Endothelial cell of umbilical vein (primary cell): ENCODE data around the gene RGPD8. TPM values are rescaled to one million over a fixed set of nuclear protein-coding genes. Genes with fewer than 3 reads are reported as not detected.
A peak's percentile ranks its signal among the peaks of the same experiment; 100 is the strongest.
"Not testable (repeated sequence)": the region's sequence is repeated elsewhere in the genome, so short reads cannot be mapped to it uniquely, and the experiment has no call there.

Source experiments
- BruUV-seq: library from RNA; stranded (reverse); fragments of 400-500 nt; replicated peaks from 2 replicates; lab custom pipeline; 2021; lab: Mats Ljungman, UMichigan
- CTCF ChIA-PET: fragments of 300-600, 350-600 bp; sonication (Branson Sonifier 250); formaldehyde crosslinking; loops from one replicate; lab custom pipeline; 2021; ENCODE audit warnings: antibody characterized with exemption, inconsistent platforms; lab: Charles Lee
- POLR2A ChIA-PET: fragments of 300-600, 350-600 bp; sonication (Branson Sonifier 250); formaldehyde crosslinking; loops from one replicate; lab custom pipeline; 2021; ENCODE audit warnings: antibody characterized with exemption, inconsistent platforms; lab: Charles Lee
- DNase-seq: peaks from one replicate; pipeline ENCODE4 v3.0.0-alpha.2; 2011; ENCODE audit warnings: low read depth, low spot score
- FAIRE-seq: peaks from 2 replicates; lab custom pipeline; 2011; peaks lifted over from hg19 to GRCh38; lab: Jason Lieb, UNC
- H2AFZ ChIP-seq: 2 replicates; pipeline ENCODE4 v1.6.0; 2012; ENCODE audit warnings: low read depth, low read length, control low read depth, inconsistent platforms
- H3K27ac ChIP-seq: 2 replicates; pipeline ENCODE4 v1.5.1; 2011; ENCODE audit warnings: low read depth, mild to moderate bottlenecking, control low read depth, low read length, moderate library complexity; ENCODE audit not compliant: insufficient read depth
- H3K27me3 ChIP-seq, 2 experiments: 2 replicates each; pipeline versions ENCODE4 v1.6.0 to v1.6.1; 2011; ENCODE audit warnings: low read length in 2 of 2, mixed read lengths in 1 of 2; ENCODE audit not compliant: control insufficient read depth in 2 of 2, insufficient read depth in 2 of 2
- H3K36me3 ChIP-seq, 2 experiments: 2 replicates in 1 of 2; 3 replicates in 1 of 2; pipeline ENCODE4 v1.5.1; 2011; ENCODE audit warnings: low read length in 2 of 2, mild to moderate bottlenecking in 1 of 2, moderate library complexity in 1 of 2; ENCODE audit not compliant: control insufficient read depth in 2 of 2, insufficient read depth in 2 of 2; ENCODE audit errors: extremely low read depth in 1 of 2
- H3K4me1 ChIP-seq: 3 replicates; pipeline ENCODE4 v1.5.1; 2011; ENCODE audit warnings: mild to moderate bottlenecking, low read length; ENCODE audit not compliant: control insufficient read depth, insufficient read depth; ENCODE audit errors: extremely low read depth
- H3K4me2 ChIP-seq: 2 replicates; pipeline ENCODE4 v1.6.1; 2011; ENCODE audit warnings: low read length, control low read depth, mixed read lengths; ENCODE audit not compliant: insufficient read depth
- H3K4me3 ChIP-seq, 3 experiments: fragments of 200-600 bp in 1 of 3; sonication (generic), shearing (Covaris generic) in 1 of 3; replicated peaks in 1 of 3; 2 replicates each; pipeline ENCODE4 v1.5.1; 2011 to 2016; ENCODE audit warnings: control low read depth in 3 of 3, low read length in 3 of 3, mild to moderate bottlenecking in 2 of 3, inconsistent platforms in 1 of 3, low read depth in 1 of 3, moderate library complexity in 1 of 3; ENCODE audit not compliant: insufficient read depth in 1 of 3
- H3K79me2 ChIP-seq: 2 replicates; pipeline ENCODE4 v1.6.0; 2012; ENCODE audit warnings: low read length, inconsistent platforms; ENCODE audit not compliant: control insufficient read depth, insufficient read depth
- H3K9ac ChIP-seq: replicated peaks from 2 replicates; pipeline ENCODE3; 2011; ENCODE audit warnings: low read length, control low read depth; ENCODE audit not compliant: insufficient read depth; ENCODE audit errors: extremely low read depth
- H3K9me1 ChIP-seq: replicated peaks from 3 replicates; pipeline ENCODE4 v1.6.0; 2011; ENCODE audit warnings: mild to moderate bottlenecking, low read length; ENCODE audit not compliant: control insufficient read depth, insufficient read depth; ENCODE audit errors: extremely low read depth
- H3K9me3 ChIP-seq: replicated peaks from 2 replicates; pipeline ENCODE4 v1.5.1; 2012; ENCODE audit warnings: low read length, inconsistent platforms; ENCODE audit not compliant: control insufficient read depth, insufficient read depth
- H4K20me1 ChIP-seq: replicated peaks from 2 replicates; pipeline ENCODE3; 2011; ENCODE audit warnings: mild to moderate bottlenecking, low read length; ENCODE audit not compliant: control insufficient read depth, insufficient read depth; ENCODE audit errors: extremely low read depth
- CTCF ChIP-seq, 2 donors: IDR thresholded peaks; 1 replicate in 1 of 2; 2 replicates in 1 of 2; pipeline ENCODE4 v1.5.1; 2011; ENCODE audit warnings: low read length in 2 of 2, mild to moderate bottlenecking in 2 of 2, moderate library complexity in 2 of 2, control low read depth in 1 of 2, inconsistent platforms in 1 of 2, low read depth in 1 of 2; ENCODE audit not compliant: insufficient read depth in 1 of 2; ENCODE audit errors: extremely low read depth in 1 of 2
- EZH2 ChIP-seq: IDR thresholded peaks from 2 replicates; pipeline ENCODE4 v1.6.1; 2012; ENCODE audit warnings: borderline replicate concordance, low read depth, mild to moderate bottlenecking, moderate library complexity, low read length, inconsistent platforms; ENCODE audit not compliant: severe bottlenecking
- FOS ChIP-seq: IDR thresholded peaks from 2 replicates; pipeline ENCODE4 v1.6.1; 2011; ENCODE audit warnings: mild to moderate bottlenecking, low read length, moderate library complexity, borderline replicate concordance; ENCODE audit not compliant: insufficient read depth
- GATA2 ChIP-seq: IDR thresholded peaks from 2 replicates; pipeline ENCODE4 v1.7.0; 2011; ENCODE audit warnings: low read depth, mild to moderate bottlenecking, moderate library complexity, mixed read lengths, low read length; ENCODE audit not compliant: insufficient read length, insufficient read depth
- JUN ChIP-seq: IDR thresholded peaks from 2 replicates; pipeline ENCODE4 v1.6.1; 2011; ENCODE audit warnings: borderline replicate concordance, low read depth; ENCODE audit not compliant: insufficient read length, insufficient read depth
- MAX ChIP-seq: IDR thresholded peaks from 2 replicates; pipeline ENCODE4 v1.6.1; 2011; ENCODE audit not compliant: insufficient read depth, insufficient read length
- MYC ChIP-seq: IDR thresholded peaks from one replicate; pipeline ENCODE4 v1.6.1; 2011; ENCODE audit warnings: mild to moderate bottlenecking, low read depth, low read length
- POLR2A ChIP-seq: IDR thresholded peaks from 2 replicates; pipeline ENCODE4 v1.6.1; 2012; ENCODE audit warnings: low read depth, mild to moderate bottlenecking, control low read depth, low read length
- POLR2AphosphoS5 ChIP-seq: IDR thresholded peaks from 2 replicates; pipeline ENCODE4 v1.6.1; 2012; ENCODE audit warnings: low read depth, mild to moderate bottlenecking, control low read depth, low read length, moderate library complexity; ENCODE audit not compliant: insufficient read depth
- dilution Hi-C: fragments of 300-500 bp; cut with MboI; formaldehyde crosslinking; loops from one replicate; pipeline ENCODE4 v1.15.0; 2019; ENCODE audit warnings: low sequenced_read_pairs; ENCODE audit not compliant: extremely low pct_ligation_motif_present
- intact Hi-C: fragments of 100-400 bp; cut with micrococcal nuclease; formaldehyde crosslinking; loops from one replicate; pipeline ENCODE4 v1.10.0; 2022
- polyA plus RNA-seq, 4 experiments: library from polyadenylated mRNA; depleted of rRNA in 3 of 4; stranded (reverse) in 3 of 4; unstranded in 1 of 4; fragments of >200 nt; gene quantifications; 2 replicates each; pipeline versions ENCODE4 v1.2.1 to v1.2.3, GENCODE V29; 2011 to 2012; ENCODE audit warnings: missing spikeins in 1 of 4
- total RNA-seq: library from RNA; stranded (reverse); gene quantifications from 2 replicates; pipeline ENCODE4 v1.2.3, GENCODE V29; 2021

The RGPD8 gene
- total and polyA plus RNA-seq, 2 donors (not counting 3 experiments of a cell fraction or from before 2014, with no cell fraction given), result 0.98 to 10.8 TPM

- no peaks in the 10 kb centered on the region for H3K79me2 ChIP-seq
- H3K9me1 ChIP-seq, result no peaks in the 10 kb centered on the region
- ChIA-PET CTCF (interaction anchor here (1.0 to 1.8 kb wide), 5 partner anchors 175 to 546 kb away, joined by 6 to 33 read pairs (median 11); no protein-coding TSS in a partner anchor), POLR2A (interaction anchor here (0.9 kb wide), 1 partner anchor 179 kb away, joined by 3 read pairs; the partner anchor contains the start of gene ZC3H8)
- no peak overlapping the region for H3K27ac ChIP-seq
- no peaks in the 10 kb centered on the region for H4K20me1 ChIP-seq
- no peaks in the 10 kb centered on the region for H3K9me3 ChIP-seq
- TF ChIP-seq FOS (no peak), MYC (no peak), CTCF (IDR thresholded peaks at IDR 0.05; ENCODE audit: extremely low read depth in 1 of 2, insufficient read depth in 1 of 2, low read depth in 1 of 2, low read length in 2 of 2) (no peak), MAX (no peak), POLR2AphosphoS5 (no peak), POLR2A (no peak), JUN (no peak), EZH2 (no peak), GATA2 (no peak)
- dilution Hi-C loops (no loop called here), intact Hi-C loops (loop anchor here (2.0 to 5.0 kb wide), 2 partner anchors 177 to 313 kb away; partner anchors contain the start of gene ZC3H8)
- no peak for DNase-seq
- H3K4me1 ChIP-seq, result no peaks in the 10 kb centered on the region
- no TSS peak for BruUV-seq
- H2AFZ ChIP-seq, result no peak overlapping the region
- no peak overlapping the region for H3K4me3 ChIP-seq
- FAIRE-seq, result no peak
- H3K9ac ChIP-seq, result no peak overlapping the region
- no peaks in the 10 kb centered on the region for H3K36me3 ChIP-seq
- H3K27me3 ChIP-seq, result no peaks in the 10 kb centered on the region
- no peak overlapping the region for H3K4me2 ChIP-seq
These were observed 686 bp upstream of the RGPD8 start for GRCh38 chr2:112433932-112434730.

GRCh38 chr2:112432735-112433479 lies 538 bp downstream of the RGPD8 start:
- intact Hi-C loops, result loop anchor here (2.0 to 5.0 kb wide), 2 partner anchors 176 to 312 kb away; partner anchors contain the start of gene ZC3H8
- H3K9me3 ChIP-seq, H3K79me2 ChIP-seq, H3K9ac ChIP-seq, DNase-seq, H3K27me3 ChIP-seq, BruUV-seq, dilution Hi-C loops, FAIRE-seq, H3K4me1 ChIP-seq, H4K20me1 ChIP-seq, H3K36me3 ChIP-seq, H3K9me1 ChIP-seq: not testable (repeated sequence)
- peak overlapping the region in 2 of 3 experiments; percentile 38 to 48 for H3K4me3 ChIP-seq
- H3K27ac ChIP-seq, result peak overlapping the region; percentile 37
- peak overlapping the region; percentile 41 for H2AFZ ChIP-seq
- POLR2A ChIA-PET, result interaction anchor here (0.6 to 0.9 kb wide), 4 partner anchors 178 to 535 kb away, joined by 3 to 6 read pairs (median 3); partner anchors contain the start of gene ZC3H8
- H3K4me2 ChIP-seq, result peak overlapping the region; percentile 42
- CTCF ChIA-PET, result interaction anchor here (0.6 to 1.8 kb wide), 14 partner anchors 40 to 545 kb away, joined by 3 to 33 read pairs (median 4); no protein-coding TSS in a partner anchor
